ENCODE results near the gene TRMT61A. TPM values are rescaled to one million over a fixed set of nuclear protein-coding genes. Genes with fewer than 3 reads are reported as not detected.

TRMT61A gene
- total RNA-seq, 1 experiment from 2014 or later, result 15.5 TPM

DNA sequence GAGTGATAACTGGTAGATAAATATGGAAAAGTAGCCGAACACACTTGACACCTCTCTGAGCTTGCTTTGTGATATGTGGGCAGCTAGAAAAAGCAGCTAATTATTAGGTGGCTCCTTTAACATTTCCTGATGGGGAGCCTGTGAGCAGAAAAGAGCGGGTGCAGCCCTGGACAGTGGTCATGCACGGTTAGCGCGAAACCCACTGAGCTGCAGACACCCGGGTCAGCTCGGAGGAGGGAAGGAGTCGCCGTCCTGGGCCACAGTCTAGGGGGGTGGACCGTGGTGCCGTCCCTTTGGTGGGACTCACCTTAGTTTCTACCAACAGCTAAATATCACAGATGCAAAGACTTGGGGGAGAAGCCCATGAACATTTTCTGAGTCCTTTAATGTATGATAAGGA lies 40.4 kb downstream of the TRMT61A start (continued):
- TF ChIP-seq, protein P1, sequence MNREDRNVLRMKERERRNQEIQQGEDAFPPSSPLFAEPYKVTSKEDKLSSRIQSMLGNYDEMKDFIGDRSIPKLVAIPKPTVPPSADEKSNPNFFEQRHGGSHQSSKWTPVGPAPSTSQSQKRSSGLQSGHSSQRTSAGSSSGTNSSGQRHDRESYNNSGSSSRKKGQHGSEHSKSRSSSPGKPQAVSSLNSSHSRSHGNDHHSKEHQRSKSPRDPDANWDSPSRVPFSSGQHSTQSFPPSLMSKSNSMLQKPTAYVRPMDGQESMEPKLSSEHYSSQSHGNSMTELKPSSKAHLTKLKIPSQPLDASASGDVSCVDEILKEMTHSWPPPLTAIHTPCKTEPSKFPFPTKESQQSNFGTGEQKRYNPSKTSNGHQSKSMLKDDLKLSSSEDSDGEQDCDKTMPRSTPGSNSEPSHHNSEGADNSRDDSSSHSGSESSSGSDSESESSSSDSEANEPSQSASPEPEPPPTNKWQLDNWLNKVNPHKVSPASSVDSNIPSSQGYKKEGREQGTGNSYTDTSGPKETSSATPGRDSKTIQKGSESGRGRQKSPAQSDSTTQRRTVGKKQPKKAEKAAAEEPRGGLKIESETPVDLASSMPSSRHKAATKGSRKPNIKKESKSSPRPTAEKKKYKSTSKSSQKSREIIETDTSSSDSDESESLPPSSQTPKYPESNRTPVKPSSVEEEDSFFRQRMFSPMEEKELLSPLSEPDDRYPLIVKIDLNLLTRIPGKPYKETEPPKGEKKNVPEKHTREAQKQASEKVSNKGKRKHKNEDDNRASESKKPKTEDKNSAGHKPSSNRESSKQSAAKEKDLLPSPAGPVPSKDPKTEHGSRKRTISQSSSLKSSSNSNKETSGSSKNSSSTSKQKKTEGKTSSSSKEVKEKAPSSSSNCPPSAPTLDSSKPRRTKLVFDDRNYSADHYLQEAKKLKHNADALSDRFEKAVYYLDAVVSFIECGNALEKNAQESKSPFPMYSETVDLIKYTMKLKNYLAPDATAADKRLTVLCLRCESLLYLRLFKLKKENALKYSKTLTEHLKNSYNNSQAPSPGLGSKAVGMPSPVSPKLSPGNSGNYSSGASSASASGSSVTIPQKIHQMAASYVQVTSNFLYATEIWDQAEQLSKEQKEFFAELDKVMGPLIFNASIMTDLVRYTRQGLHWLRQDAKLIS (CRISPR knock-in tag; IDR thresholded peaks at IDR 0.05; ENCODE audit: borderline replicate concordance), result no peak
- TF ChIP-seq ATF1 (CRISPR knock-in tag; IDR thresholded peaks at IDR 0.05), result no peak

DNA sequence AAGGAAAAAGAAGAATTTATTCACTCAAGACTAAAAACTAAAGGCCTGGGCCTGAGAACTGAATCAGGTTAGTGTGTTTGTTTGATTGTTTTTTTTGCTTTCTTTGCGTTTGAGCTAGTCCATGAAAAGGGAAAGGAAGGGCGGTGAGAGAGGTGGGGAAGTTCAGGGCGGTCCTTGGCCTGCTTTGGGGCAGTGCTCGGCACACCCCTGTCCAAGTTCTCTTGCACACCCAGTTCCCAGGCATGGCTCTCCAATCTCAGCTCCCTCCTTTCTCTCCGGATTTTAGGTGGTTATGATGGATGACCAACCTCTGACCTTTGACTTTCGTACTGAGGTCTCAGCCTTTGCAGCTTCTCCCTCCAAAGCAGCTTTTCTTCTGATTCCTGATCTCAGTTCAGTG lies 45.1 kb downstream of the TRMT61A start:
- no peak overlapping the region for H3K4me3 Mint-ChIP-seq
- ChIA-PET CTCF (no interaction called here), POLR2A (no interaction called here)
- ATAC-seq (no peak), DNase-seq (ENCODE audit: low spot score) (no peak)
- H3K27me3 Mint-ChIP-seq (ENCODE audit: low read depth), result no peaks in the 10 kb centered on the region
- peaks cover 21% of the 10 kb centered on the region for H3K36me3 Mint-ChIP-seq
- H3K9me3 Mint-ChIP-seq, result no peaks in the 10 kb centered on the region
- H3K4me1 Mint-ChIP-seq, result peaks cover 4% of the 10 kb centered on the region
- no peak overlapping the region for H3K27ac Mint-ChIP-seq
- TF ChIP-seq ATF1 (CRISPR knock-in tag; IDR thresholded peaks at IDR 0.05) (no peak), EMX1 (CRISPR knock-in tag; IDR thresholded peaks at IDR 0.05) (no peak), CREB1 (CRISPR knock-in tag; IDR thresholded peaks at IDR 0.05) (no peak), JUN (CRISPR knock-in tag; IDR thresholded peaks at IDR 0.05) (no peak), FOXK1 (CRISPR knock-in tag; IDR thresholded peaks at IDR 0.05) (no peak)
- TF ChIP-seq, protein P2, sequence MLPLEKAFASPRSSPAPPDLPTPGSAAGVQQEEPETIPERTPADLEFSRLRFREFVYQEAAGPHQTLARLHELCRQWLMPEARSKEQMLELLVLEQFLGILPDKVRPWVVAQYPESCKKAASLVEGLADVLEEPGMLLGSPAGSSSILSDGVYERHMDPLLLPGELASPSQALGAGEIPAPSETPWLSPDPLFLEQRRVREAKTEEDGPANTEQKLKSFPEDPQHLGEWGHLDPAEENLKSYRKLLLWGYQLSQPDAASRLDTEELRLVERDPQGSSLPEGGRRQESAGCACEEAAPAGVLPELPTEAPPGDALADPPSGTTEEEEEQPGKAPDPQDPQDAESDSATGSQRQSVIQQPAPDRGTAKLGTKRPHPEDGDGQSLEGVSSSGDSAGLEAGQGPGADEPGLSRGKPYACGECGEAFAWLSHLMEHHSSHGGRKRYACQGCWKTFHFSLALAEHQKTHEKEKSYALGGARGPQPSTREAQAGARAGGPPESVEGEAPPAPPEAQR (CRISPR knock-in tag; IDR thresholded peaks at IDR 0.05), result no peak
- TF ChIP-seq, protein P3, sequence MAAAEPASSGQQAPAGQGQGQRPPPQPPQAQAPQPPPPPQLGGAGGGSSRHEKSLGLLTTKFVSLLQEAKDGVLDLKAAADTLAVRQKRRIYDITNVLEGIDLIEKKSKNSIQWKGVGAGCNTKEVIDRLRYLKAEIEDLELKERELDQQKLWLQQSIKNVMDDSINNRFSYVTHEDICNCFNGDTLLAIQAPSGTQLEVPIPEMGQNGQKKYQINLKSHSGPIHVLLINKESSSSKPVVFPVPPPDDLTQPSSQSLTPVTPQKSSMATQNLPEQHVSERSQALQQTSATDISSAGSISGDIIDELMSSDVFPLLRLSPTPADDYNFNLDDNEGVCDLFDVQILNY (CRISPR knock-in tag; IDR thresholded peaks at IDR 0.05), result no peak
- TF ChIP-seq, protein P4, sequence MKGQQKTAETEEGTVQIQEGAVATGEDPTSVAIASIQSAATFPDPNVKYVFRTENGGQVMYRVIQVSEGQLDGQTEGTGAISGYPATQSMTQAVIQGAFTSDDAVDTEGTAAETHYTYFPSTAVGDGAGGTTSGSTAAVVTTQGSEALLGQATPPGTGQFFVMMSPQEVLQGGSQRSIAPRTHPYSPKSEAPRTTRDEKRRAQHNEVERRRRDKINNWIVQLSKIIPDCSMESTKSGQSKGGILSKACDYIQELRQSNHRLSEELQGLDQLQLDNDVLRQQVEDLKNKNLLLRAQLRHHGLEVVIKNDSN (CRISPR knock-in tag; IDR thresholded peaks at IDR 0.05), result no peak
- TF ChIP-seq, protein P5, sequence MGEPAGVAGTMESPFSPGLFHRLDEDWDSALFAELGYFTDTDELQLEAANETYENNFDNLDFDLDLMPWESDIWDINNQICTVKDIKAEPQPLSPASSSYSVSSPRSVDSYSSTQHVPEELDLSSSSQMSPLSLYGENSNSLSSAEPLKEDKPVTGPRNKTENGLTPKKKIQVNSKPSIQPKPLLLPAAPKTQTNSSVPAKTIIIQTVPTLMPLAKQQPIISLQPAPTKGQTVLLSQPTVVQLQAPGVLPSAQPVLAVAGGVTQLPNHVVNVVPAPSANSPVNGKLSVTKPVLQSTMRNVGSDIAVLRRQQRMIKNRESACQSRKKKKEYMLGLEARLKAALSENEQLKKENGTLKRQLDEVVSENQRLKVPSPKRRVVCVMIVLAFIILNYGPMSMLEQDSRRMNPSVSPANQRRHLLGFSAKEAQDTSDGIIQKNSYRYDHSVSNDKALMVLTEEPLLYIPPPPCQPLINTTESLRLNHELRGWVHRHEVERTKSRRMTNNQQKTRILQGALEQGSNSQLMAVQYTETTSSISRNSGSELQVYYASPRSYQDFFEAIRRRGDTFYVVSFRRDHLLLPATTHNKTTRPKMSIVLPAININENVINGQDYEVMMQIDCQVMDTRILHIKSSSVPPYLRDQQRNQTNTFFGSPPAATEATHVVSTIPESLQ (CRISPR knock-in tag; IDR thresholded peaks at IDR 0.05), result no peak
- TF ChIP-seq, protein P6, sequence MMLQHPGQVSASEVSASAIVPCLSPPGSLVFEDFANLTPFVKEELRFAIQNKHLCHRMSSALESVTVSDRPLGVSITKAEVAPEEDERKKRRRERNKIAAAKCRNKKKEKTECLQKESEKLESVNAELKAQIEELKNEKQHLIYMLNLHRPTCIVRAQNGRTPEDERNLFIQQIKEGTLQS (CRISPR knock-in tag; conservative IDR thresholded peaks at IDR 0.05), result no peak
- TF ChIP-seq, protein P7, sequence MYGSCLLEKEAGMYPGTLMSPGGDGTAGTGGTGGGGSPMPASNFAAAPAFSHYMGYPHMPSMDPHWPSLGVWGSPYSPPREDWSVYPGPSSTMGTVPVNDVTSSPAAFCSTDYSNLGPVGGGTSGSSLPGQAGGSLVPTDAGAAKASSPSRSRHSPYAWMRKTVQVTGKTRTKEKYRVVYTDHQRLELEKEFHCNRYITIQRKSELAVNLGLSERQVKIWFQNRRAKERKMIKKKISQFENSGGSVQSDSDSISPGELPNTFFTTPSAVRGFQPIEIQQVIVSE (CRISPR knock-in tag; IDR thresholded peaks at IDR 0.05; ENCODE audit: borderline replicate concordance), result no peak
- TF ChIP-seq, protein P8, sequence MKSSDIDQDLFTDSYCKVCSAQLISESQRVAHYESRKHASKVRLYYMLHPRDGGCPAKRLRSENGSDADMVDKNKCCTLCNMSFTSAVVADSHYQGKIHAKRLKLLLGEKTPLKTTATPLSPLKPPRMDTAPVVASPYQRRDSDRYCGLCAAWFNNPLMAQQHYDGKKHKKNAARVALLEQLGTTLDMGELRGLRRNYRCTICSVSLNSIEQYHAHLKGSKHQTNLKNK (CRISPR knock-in tag; IDR thresholded peaks at IDR 0.05), result no peak
